T-helper 17 cell (primary cell): ENCODE data around the gene MUC13. TPM values are rescaled to one million over a fixed set of nuclear protein-coding genes. Genes with fewer than 3 reads are reported as not detected.

ENCODE experiments used
- ATAC-seq: fragments of 150-1000 bp; cut with Tn5 transposase; 2 replicates; pipeline ENCODE4 v1.10.0; 2021; ENCODE audit warnings: mild to moderate bottlenecking, moderate library complexity
- DNase-seq, 3 donors: peaks; one replicate each; pipeline versions ENCODE4 v3.0.0 to v3.0.0-alpha.2; 2020 to 2021
- H3K9me3 ChIP-seq: one replicate; pipeline ENCODE4 v1.7.0; 2013; ENCODE audit warnings: low read length, mild to moderate bottlenecking; ENCODE audit not compliant: control insufficient read depth, poor library complexity, severe bottlenecking
- H3K27ac Mint-ChIP-seq: one replicate; pipeline ENCODE4 v1.8.0; 2022; ENCODE audit warnings: mild to moderate bottlenecking, moderate library complexity, mixed read lengths
- H3K27me3 Mint-ChIP-seq: one replicate; pipeline ENCODE4 v1.8.0; 2022; ENCODE audit warnings: mixed read lengths
- H3K36me3 Mint-ChIP-seq: one replicate; pipeline ENCODE4 v1.8.0; 2022; ENCODE audit warnings: low read depth, mixed read lengths
- H3K4me1 Mint-ChIP-seq: one replicate; pipeline ENCODE4 v1.8.0; 2022; ENCODE audit warnings: mild to moderate bottlenecking, mixed read lengths
- H3K4me3 Mint-ChIP-seq: one replicate; pipeline ENCODE4 v1.8.0; 2022; ENCODE audit warnings: mild to moderate bottlenecking, moderate library complexity, mixed read lengths
- total RNA-seq, 4 donors: library from RNA in 2 of 4; stranded (reverse) in 2 of 4; gene quantifications; one replicate each; pipeline ENCODE4 v1.2.3 and lab custom pipeline; 2022 to 2026

MUC13 gene
- total RNA-seq = under 1 TPM in 1 of 2 donors, not detected in 1; 0.45 TPM
- 0 reads per million in 2 donors for total RNA-seq (lab: John Stamatoyannopoulos, UW)

GRCh38 chr3:124934577-124934976 is at the start of gene MUC13:
Gene MUC13 (minus strand): TSS chr3:124934751. CDS start chr3:124934712, 39 bp downstream.
- ATAC-seq = no peak
- Mint-ChIP-seq H3K4me3 (no peak within 1 kb of the TSS), H3K4me1 (peaks cover 5% of the 10 kb centered on the region), H3K27ac (no peak within 1 kb of the TSS), H3K27me3 (peaks cover 38% of the 10 kb centered on the region), H3K36me3 (no peaks in the 10 kb centered on the region)
- H3K9me3 ChIP-seq = no peaks in the 10 kb centered on the region
- DNase-seq = no peak

GRCh38 chr3:124982855-124983254 is 48.3 kb upstream of the MUC13 start:
- Mint-ChIP-seq H3K4me3 (no peak overlapping the region), H3K27me3 (no peaks in the 10 kb centered on the region), H3K4me1 (peaks cover 4% of the 10 kb centered on the region), H3K27ac (peak overlapping the region; percentile 11), H3K36me3 (peaks cover 8% of the 10 kb centered on the region)
- DNase-seq (no peak), ATAC-seq (no peak)
- no peaks in the 10 kb centered on the region for H3K9me3 ChIP-seq

GRCh38 chr3:124981472-124981871 is 46.9 kb upstream of the MUC13 start:
- no peak for DNase-seq
- Mint-ChIP-seq H3K36me3 (peaks cover 11% of the 10 kb centered on the region), H3K27ac (peak overlapping the region; percentile 11), H3K4me3 (no peak overlapping the region), H3K4me1 (peaks cover 4% of the 10 kb centered on the region), H3K27me3 (no peaks in the 10 kb centered on the region)
- ATAC-seq = no peak
- H3K9me3 ChIP-seq = no peaks in the 10 kb centered on the region

GRCh38 chr3:124978627-124979026 is 44.1 kb upstream of the MUC13 start:
- no peak for ATAC-seq
- H3K9me3 ChIP-seq = no peaks in the 10 kb centered on the region
- H3K27ac Mint-ChIP-seq = no peak overlapping the region
- H3K4me1 Mint-ChIP-seq = peaks cover 6% of the 10 kb centered on the region
- no peak overlapping the region for H3K4me3 Mint-ChIP-seq
- no peaks in the 10 kb centered on the region for H3K27me3 Mint-ChIP-seq
- H3K36me3 Mint-ChIP-seq = peaks cover 11% of the 10 kb centered on the region
- no peak for DNase-seq

- no peaks in the 10 kb centered on the region for H3K9me3 ChIP-seq
- Mint-ChIP-seq H3K4me3 (no peak overlapping the region), H3K4me1 (peaks cover 6% of the 10 kb centered on the region), H3K36me3 (peaks cover 11% of the 10 kb centered on the region), H3K27me3 (no peaks in the 10 kb centered on the region), H3K27ac (no peak overlapping the region)
- DNase-seq (no peak), ATAC-seq (no peak)
These were observed 41.8 kb upstream of the MUC13 start for GRCh38 chr3:124976383-124976782.

- Mint-ChIP-seq H3K4me1 (peaks cover 5% of the 10 kb centered on the region), H3K4me3 (no peak overlapping the region), H3K27ac (no peak overlapping the region), H3K36me3 (peaks cover 12% of the 10 kb centered on the region), H3K27me3 (no peaks in the 10 kb centered on the region)
- no peak for ATAC-seq
- DNase-seq = no peak
- H3K9me3 ChIP-seq = no peaks in the 10 kb centered on the region
These were observed 40.1 kb upstream of the MUC13 start for GRCh38 chr3:124974691-124975090.

GRCh38 chr3:124973290-124973689 is 38.7 kb upstream of the MUC13 start:
- Mint-ChIP-seq H3K27me3 (no peaks in the 10 kb centered on the region), H3K4me1 (peaks cover 5% of the 10 kb centered on the region), H3K36me3 (peaks cover 12% of the 10 kb centered on the region), H3K4me3 (no peak overlapping the region), H3K27ac (no peak overlapping the region)
- no peaks in the 10 kb centered on the region for H3K9me3 ChIP-seq
- ATAC-seq = no peak
- no peak for DNase-seq

- no peaks in the 10 kb centered on the region for H3K9me3 ChIP-seq
- Mint-ChIP-seq H3K4me3 (no peak overlapping the region), H3K27ac (no peak overlapping the region), H3K27me3 (no peaks in the 10 kb centered on the region), H3K36me3 (peaks cover 12% of the 10 kb centered on the region), H3K4me1 (peaks cover 5% of the 10 kb centered on the region)
- ATAC-seq = no peak
- DNase-seq = no peak
These were observed 37.9 kb upstream of the MUC13 start for GRCh38 chr3:124972457-124972856.

- H3K4me3 Mint-ChIP-seq = no peak overlapping the region
- H3K36me3 Mint-ChIP-seq = peaks cover 5% of the 10 kb centered on the region
- no peaks in the 10 kb centered on the region for H3K4me1 Mint-ChIP-seq
- DNase-seq = no peak
- no peak overlapping the region for H3K27ac Mint-ChIP-seq
- no peaks in the 10 kb centered on the region for H3K9me3 ChIP-seq
- ATAC-seq = no peak
- H3K27me3 Mint-ChIP-seq = no peaks in the 10 kb centered on the region
These were observed 35.6 kb upstream of the MUC13 start for GRCh38 chr3:124969963-124970722.

GRCh38 chr3:124969190-124969589 is 34.6 kb upstream of the MUC13 start:
- Mint-ChIP-seq H3K27me3 (no peaks in the 10 kb centered on the region), H3K36me3 (peaks cover 5% of the 10 kb centered on the region), H3K4me3 (no peak overlapping the region), H3K27ac (no peak overlapping the region), H3K4me1 (peaks cover 2% of the 10 kb centered on the region)
- H3K9me3 ChIP-seq = no peaks in the 10 kb centered on the region
- ATAC-seq (no peak), DNase-seq (no peak)

GRCh38 chr3:124967964-124968363 is 33.4 kb upstream of the MUC13 start:
- Mint-ChIP-seq H3K27me3 (no peaks in the 10 kb centered on the region), H3K27ac (no peak overlapping the region), H3K4me3 (no peak overlapping the region), H3K4me1 (peaks cover 2% of the 10 kb centered on the region), H3K36me3 (peaks cover 5% of the 10 kb centered on the region)
- H3K9me3 ChIP-seq = no peaks in the 10 kb centered on the region
- ATAC-seq (no peak), DNase-seq (no peak)

GRCh38 chr3:124966521-124967445 is 32.2 kb upstream of the MUC13 start:
- no peak overlapping the region for H3K4me3 Mint-ChIP-seq
- H3K27me3 Mint-ChIP-seq = no peaks in the 10 kb centered on the region
- peaks cover 2% of the 10 kb centered on the region for H3K4me1 Mint-ChIP-seq
- H3K36me3 Mint-ChIP-seq = peaks cover 3% of the 10 kb centered on the region
- DNase-seq (no peak), ATAC-seq (no peak)
- no peaks in the 10 kb centered on the region for H3K9me3 ChIP-seq
- no peak overlapping the region for H3K27ac Mint-ChIP-seq

GRCh38 chr3:124965413-124965812 is 30.9 kb upstream of the MUC13 start:
- no peaks in the 10 kb centered on the region for H3K9me3 ChIP-seq
- H3K36me3 Mint-ChIP-seq = peaks cover 1% of the 10 kb centered on the region
- H3K4me1 Mint-ChIP-seq = peaks cover 2% of the 10 kb centered on the region
- no peak overlapping the region for H3K4me3 Mint-ChIP-seq
- no peak for DNase-seq
- no peaks in the 10 kb centered on the region for H3K27me3 Mint-ChIP-seq
- H3K27ac Mint-ChIP-seq = no peak overlapping the region
- no peak for ATAC-seq
